Peyer's patch (tissue), 4 donors: ENCODE results near the gene ENO3. TPM values are rescaled to one million over a fixed set of nuclear protein-coding genes. Genes with fewer than 3 reads are reported as not detected.

Experiments used
- DNase-seq, 3 donors: peaks; one replicate each; pipeline ENCODE4 v3.0.0-alpha.2; 2017 to 2019
- H3K27ac ChIP-seq, 4 donors: fragments of 200-600 bp; sonication (generic); one replicate each; pipeline ENCODE4 v1.5.1; 2016 to 2019
- H3K27me3 ChIP-seq, 2 donors: fragments of 200-600 bp; sonication (generic); one replicate each; pipeline ENCODE4 v1.5.1; 2019
- H3K36me3 ChIP-seq, 3 donors: fragments of 200-600 bp; sonication (generic); one replicate each; pipeline ENCODE4 v1.5.1; 2016 to 2019
- H3K4me1 ChIP-seq, 4 donors: fragments of 200-600 bp; sonication (generic); one replicate each; pipeline ENCODE4 v1.5.1; 2016 to 2019
- H3K4me3 ChIP-seq, 4 donors: fragments of 200-600 bp; sonication (generic); 1 replicate in 3 of 4; 2 replicates in 1 of 4; pipeline ENCODE4 v1.5.1; 2016 to 2019; ENCODE audit warnings: mild to moderate bottlenecking in 1 of 4
- H3K9me3 ChIP-seq, 4 donors: fragments of 200-600 bp; sonication (generic); one replicate each; pipeline ENCODE4 v1.5.1; 2016 to 2019; ENCODE audit warnings: mild to moderate bottlenecking in 1 of 4
- CTCF ChIP-seq, 6 experiments: fragments of 450-650 bp in 4 of 6; fragments of 200-600 bp in 2 of 6; sonication (generic) in 1 of 6; IDR thresholded peaks; one replicate each; pipeline ENCODE4 v1.5.1; 2017 to 2019; ENCODE audit warnings: antibody characterized with exemption in 6 of 6, mild to moderate bottlenecking in 3 of 6, moderate library complexity in 1 of 6
- POLR2A ChIP-seq, 2 donors: fragments of 450-650 bp; IDR thresholded peaks; one replicate each; pipeline ENCODE4 v1.5.1; 2017; ENCODE audit warnings: antibody characterized with exemption in 2 of 2, mild to moderate bottlenecking in 2 of 2, moderate library complexity in 2 of 2
- total RNA-seq, 4 donors: library from RNA; depleted of rRNA; stranded (reverse); fragments of >200 nt; gene quantifications; one replicate each; pipeline ENCODE4 v1.1.0, GENCODE V29; 2016

Gene ENO3
- total RNA-seq, 4 donors from 2014 or later: 7.4 to 27.7 (median 20.6) TPM

- Histone ChIP-seq H3K27me3 (no peaks in the 10 kb centered on the region), H3K4me1 (peaks cover 0 to 24% (median 8%) of the 10 kb centered on the region in 4 donors), H3K4me3 (no peak overlapping the region), H3K27ac (no peak overlapping the region), H3K9me3 (no peaks in the 10 kb centered on the region), H3K36me3 (peaks cover 0 to 55% (median 0%) of the 10 kb centered on the region in 3 donors)
- TF ChIP-seq POLR2A (IDR thresholded peaks at IDR 0.05): no peak
- TF ChIP-seq CTCF (IDR thresholded peaks at IDR 0.05): no peak
- DNase-seq: no peak
Measured at GRCh38 chr17:4972752-4973151, 21.8 kb downstream of the ENO3 start.

GRCh38 chr17:4973256-4974114 lies 22.6 kb downstream of the ENO3 start:
- TF ChIP-seq POLR2A (IDR thresholded peaks at IDR 0.05): no peak
- TF ChIP-seq CTCF (IDR thresholded peaks at IDR 0.05): no peak
- Histone ChIP-seq H3K4me1 (peaks cover 0 to 18% (median 5%) of the 10 kb centered on the region in 4 donors), H3K27ac (no peak overlapping the region), H3K36me3 (peaks cover 0 to 62% (median 0%) of the 10 kb centered on the region in 3 donors), H3K27me3 (no peaks in the 10 kb centered on the region), H3K4me3 (no peak overlapping the region), H3K9me3 (no peaks in the 10 kb centered on the region)
- DNase-seq: no peak

- no peak overlapping the region for H3K27ac ChIP-seq
- DNase-seq: no peak
- H3K36me3 ChIP-seq: peaks cover 0 to 70% (median 0%) of the 10 kb centered on the region in 3 donors
- peaks cover 0 to 11% (median 0%) of the 10 kb centered on the region in 4 donors for H3K4me1 ChIP-seq
- no peak for TF ChIP-seq POLR2A (IDR thresholded peaks at IDR 0.05)
- no peak for TF ChIP-seq CTCF (IDR thresholded peaks at IDR 0.05)
- no peaks in the 10 kb centered on the region for H3K27me3 ChIP-seq
- no peak overlapping the region for H3K4me3 ChIP-seq
- no peaks in the 10 kb centered on the region for H3K9me3 ChIP-seq
Measured at GRCh38 chr17:4974115-4974670, 23.3 kb downstream of the ENO3 start.

GRCh38 chr17:4978726-4979125 lies 27.8 kb downstream of the ENO3 start:
- H3K4me3 ChIP-seq: no peak overlapping the region
- H3K36me3 ChIP-seq: peaks cover 0 to 74% (median 0%) of the 10 kb centered on the region in 3 donors
- no peak for TF ChIP-seq CTCF (IDR thresholded peaks at IDR 0.05)
- no peak for TF ChIP-seq POLR2A (IDR thresholded peaks at IDR 0.05)
- H3K27ac ChIP-seq: peak overlapping the region in 1 of 4 donors; percentile 36
- peaks cover 0 to 10% (median 2%) of the 10 kb centered on the region in 4 donors for H3K4me1 ChIP-seq
- H3K27me3 ChIP-seq: no peaks in the 10 kb centered on the region
- no peak for DNase-seq
- no peaks in the 10 kb centered on the region for H3K9me3 ChIP-seq

GRCh38 chr17:4980644-4981216 lies 29.8 kb downstream of the ENO3 start:
- peak in 1 of 3 donors; percentile 35 for DNase-seq
- Histone ChIP-seq H3K27ac (peak overlapping the region in 1 of 4 donors; percentile 11), H3K27me3 (no peaks in the 10 kb centered on the region), H3K36me3 (peaks cover 0 to 76% (median 0%) of the 10 kb centered on the region in 3 donors), H3K4me1 (peaks cover 0 to 11% (median 2%) of the 10 kb centered on the region in 4 donors), H3K9me3 (no peaks in the 10 kb centered on the region), H3K4me3 (no peak overlapping the region)
- TF ChIP-seq POLR2A (IDR thresholded peaks at IDR 0.05) (no peak), CTCF (IDR thresholded peaks at IDR 0.05) (peak; percentile 71 to 89 (median 85))
